Endothelial cell of umbilical vein (primary cell): Measurements from ENCODE around the gene SDR39U1. TPM values are rescaled to one million over a fixed set of nuclear protein-coding genes. Genes with fewer than 3 reads are reported as not detected.

Source experiments
- BruUV-seq: library from RNA; stranded (reverse); fragments of 400-500 nt; replicated peaks from 2 replicates; lab custom pipeline; 2021; lab: Mats Ljungman, UMichigan
- CTCF ChIA-PET: fragments of 300-600, 350-600 bp; sonication (Branson Sonifier 250); formaldehyde crosslinking; loops from one replicate; lab custom pipeline; 2021; ENCODE audit warnings: antibody characterized with exemption, inconsistent platforms; lab: Charles Lee
- POLR2A ChIA-PET: fragments of 300-600, 350-600 bp; sonication (Branson Sonifier 250); formaldehyde crosslinking; loops from one replicate; lab custom pipeline; 2021; ENCODE audit warnings: antibody characterized with exemption, inconsistent platforms; lab: Charles Lee
- DNase-seq: peaks from one replicate; pipeline ENCODE4 v3.0.0-alpha.2; 2011; ENCODE audit warnings: low read depth, low spot score
- FAIRE-seq: peaks from 2 replicates; lab custom pipeline; 2011; peaks lifted over from hg19 to GRCh38; lab: Jason Lieb, UNC
- H2AFZ ChIP-seq: 2 replicates; pipeline ENCODE4 v1.6.0; 2012; ENCODE audit warnings: low read depth, low read length, control low read depth, inconsistent platforms
- H3K27ac ChIP-seq: 2 replicates; pipeline ENCODE4 v1.5.1; 2011; ENCODE audit warnings: low read depth, mild to moderate bottlenecking, control low read depth, low read length, moderate library complexity; ENCODE audit not compliant: insufficient read depth
- H3K27me3 ChIP-seq, 2 experiments: 2 replicates each; pipeline versions ENCODE4 v1.6.0 to v1.6.1; 2011; ENCODE audit warnings: low read length in 2 of 2, mixed read lengths in 1 of 2; ENCODE audit not compliant: control insufficient read depth in 2 of 2, insufficient read depth in 2 of 2
- H3K36me3 ChIP-seq, 2 experiments: 2 replicates in 1 of 2; 3 replicates in 1 of 2; pipeline ENCODE4 v1.5.1; 2011; ENCODE audit warnings: low read length in 2 of 2, mild to moderate bottlenecking in 1 of 2, moderate library complexity in 1 of 2; ENCODE audit not compliant: control insufficient read depth in 2 of 2, insufficient read depth in 2 of 2; ENCODE audit errors: extremely low read depth in 1 of 2
- H3K4me1 ChIP-seq: 3 replicates; pipeline ENCODE4 v1.5.1; 2011; ENCODE audit warnings: mild to moderate bottlenecking, low read length; ENCODE audit not compliant: control insufficient read depth, insufficient read depth; ENCODE audit errors: extremely low read depth
- H3K4me2 ChIP-seq: 2 replicates; pipeline ENCODE4 v1.6.1; 2011; ENCODE audit warnings: low read length, control low read depth, mixed read lengths; ENCODE audit not compliant: insufficient read depth
- H3K4me3 ChIP-seq, 3 experiments: fragments of 200-600 bp in 1 of 3; sonication (generic), shearing (Covaris generic) in 1 of 3; replicated peaks in 1 of 3; 2 replicates each; pipeline ENCODE4 v1.5.1; 2011 to 2016; ENCODE audit warnings: control low read depth in 3 of 3, low read length in 3 of 3, mild to moderate bottlenecking in 2 of 3, inconsistent platforms in 1 of 3, low read depth in 1 of 3, moderate library complexity in 1 of 3; ENCODE audit not compliant: insufficient read depth in 1 of 3
- H3K79me2 ChIP-seq: 2 replicates; pipeline ENCODE4 v1.6.0; 2012; ENCODE audit warnings: low read length, inconsistent platforms; ENCODE audit not compliant: control insufficient read depth, insufficient read depth
- H3K9ac ChIP-seq: replicated peaks from 2 replicates; pipeline ENCODE3; 2011; ENCODE audit warnings: low read length, control low read depth; ENCODE audit not compliant: insufficient read depth; ENCODE audit errors: extremely low read depth
- H3K9me1 ChIP-seq: replicated peaks from 3 replicates; pipeline ENCODE4 v1.6.0; 2011; ENCODE audit warnings: mild to moderate bottlenecking, low read length; ENCODE audit not compliant: control insufficient read depth, insufficient read depth; ENCODE audit errors: extremely low read depth
- H3K9me3 ChIP-seq: replicated peaks from 2 replicates; pipeline ENCODE4 v1.5.1; 2012; ENCODE audit warnings: low read length, inconsistent platforms; ENCODE audit not compliant: control insufficient read depth, insufficient read depth
- H4K20me1 ChIP-seq: replicated peaks from 2 replicates; pipeline ENCODE3; 2011; ENCODE audit warnings: mild to moderate bottlenecking, low read length; ENCODE audit not compliant: control insufficient read depth, insufficient read depth; ENCODE audit errors: extremely low read depth
- FOS ChIP-seq: IDR thresholded peaks from 2 replicates; pipeline ENCODE4 v1.6.1; 2011; ENCODE audit warnings: mild to moderate bottlenecking, low read length, moderate library complexity, borderline replicate concordance; ENCODE audit not compliant: insufficient read depth
- GATA2 ChIP-seq: IDR thresholded peaks from 2 replicates; pipeline ENCODE4 v1.7.0; 2011; ENCODE audit warnings: low read depth, mild to moderate bottlenecking, moderate library complexity, mixed read lengths, low read length; ENCODE audit not compliant: insufficient read length, insufficient read depth
- JUN ChIP-seq: IDR thresholded peaks from 2 replicates; pipeline ENCODE4 v1.6.1; 2011; ENCODE audit warnings: borderline replicate concordance, low read depth; ENCODE audit not compliant: insufficient read length, insufficient read depth
- MYC ChIP-seq: IDR thresholded peaks from one replicate; pipeline ENCODE4 v1.6.1; 2011; ENCODE audit warnings: mild to moderate bottlenecking, low read depth, low read length
- POLR2A ChIP-seq: IDR thresholded peaks from 2 replicates; pipeline ENCODE4 v1.6.1; 2012; ENCODE audit warnings: low read depth, mild to moderate bottlenecking, control low read depth, low read length
- POLR2AphosphoS5 ChIP-seq: IDR thresholded peaks from 2 replicates; pipeline ENCODE4 v1.6.1; 2012; ENCODE audit warnings: low read depth, mild to moderate bottlenecking, control low read depth, low read length, moderate library complexity; ENCODE audit not compliant: insufficient read depth
- dilution Hi-C: fragments of 300-500 bp; cut with MboI; formaldehyde crosslinking; loops from one replicate; pipeline ENCODE4 v1.15.0; 2019; ENCODE audit warnings: low sequenced_read_pairs; ENCODE audit not compliant: extremely low pct_ligation_motif_present
- intact Hi-C: fragments of 100-400 bp; cut with micrococcal nuclease; formaldehyde crosslinking; loops from one replicate; pipeline ENCODE4 v1.10.0; 2022
- polyA plus RNA-seq, 4 experiments: library from polyadenylated mRNA; depleted of rRNA in 3 of 4; stranded (reverse) in 3 of 4; unstranded in 1 of 4; fragments of >200 nt; gene quantifications; 2 replicates each; pipeline versions ENCODE4 v1.2.1 to v1.2.3, GENCODE V29; 2011 to 2012; ENCODE audit warnings: missing spikeins in 1 of 4
- total RNA-seq: library from RNA; stranded (reverse); gene quantifications from 2 replicates; pipeline ENCODE4 v1.2.3, GENCODE V29; 2021

Gene SDR39U1
- total and polyA plus RNA-seq, 2 donors (not counting 3 experiments of a cell fraction or from before 2014, with no cell fraction given): 40.2 to 72.6 TPM

DNA sequence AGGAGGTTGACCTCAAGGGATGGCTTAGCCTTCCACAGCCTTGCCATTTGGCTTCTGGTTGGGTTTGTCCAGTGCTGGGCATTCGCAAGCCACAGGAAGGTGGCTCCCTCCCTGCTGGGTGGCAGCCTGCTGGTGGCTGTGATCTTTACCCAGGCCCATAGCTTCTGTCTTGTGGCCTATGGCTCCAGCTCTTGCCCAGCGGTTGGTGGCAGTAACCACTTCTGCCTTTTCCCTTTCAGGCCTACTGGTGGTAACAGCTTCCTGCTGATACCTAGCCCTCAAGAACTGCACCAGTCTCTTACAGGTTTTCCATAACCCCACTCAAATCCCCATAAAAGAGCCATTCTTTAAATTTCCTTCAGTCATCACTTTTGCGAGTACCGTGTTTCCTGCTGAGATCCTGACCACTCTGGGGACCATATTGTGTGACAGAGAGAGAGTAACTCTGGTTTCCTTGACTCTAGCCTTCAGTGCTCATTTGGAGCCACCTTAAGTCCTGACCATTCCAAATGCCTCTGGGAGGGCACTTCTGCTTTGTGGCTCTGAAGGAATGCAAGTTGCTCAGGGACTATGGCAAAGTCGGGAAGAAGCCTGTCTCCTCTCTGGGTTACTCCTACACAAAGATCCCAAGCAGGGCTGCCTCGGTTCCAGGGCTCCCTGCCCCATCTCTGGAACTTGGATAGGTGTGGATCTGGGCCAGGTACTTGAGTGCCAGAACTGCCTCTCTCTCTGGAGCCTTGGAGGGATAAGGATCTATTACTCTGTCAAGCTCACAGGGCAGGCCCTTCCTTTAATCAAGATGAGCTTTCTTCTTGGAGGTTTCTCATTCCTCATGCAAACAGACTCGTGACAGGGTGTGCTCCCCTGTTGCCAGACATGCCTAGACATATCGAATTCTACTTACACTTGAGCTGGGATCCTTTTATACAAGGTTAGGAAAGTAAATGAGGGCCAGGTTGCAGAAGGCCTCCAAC is 46.7 kb downstream of the SDR39U1 start:
- H3K4me3 ChIP-seq: no peak overlapping the region
- TF ChIP-seq MYC: no peak
- TF ChIP-seq FOS: no peak
- TF ChIP-seq POLR2AphosphoS5: no peak
- TF ChIP-seq POLR2A: no peak
- no peak for TF ChIP-seq GATA2
- CTCF ChIA-PET: interaction anchor here (1.0 to 2.7 kb wide), 6 partner anchors 13 to 62 kb away, joined by 3 to 13 read pairs (median 4); no protein-coding TSS in a partner anchor
- H3K9ac ChIP-seq: no peak overlapping the region
- H2AFZ ChIP-seq: no peak overlapping the region
- no peaks in the 10 kb centered on the region for H3K27me3 ChIP-seq
- dilution Hi-C loops: no loop called here
- H3K4me1 ChIP-seq: peaks cover 35% of the 10 kb centered on the region
- no peaks in the 10 kb centered on the region for H4K20me1 ChIP-seq
- H3K4me2 ChIP-seq: no peak overlapping the region
- H3K9me3 ChIP-seq: no peaks in the 10 kb centered on the region
- no peaks in the 10 kb centered on the region for H3K79me2 ChIP-seq
- FAIRE-seq (no peak), DNase-seq (no peak)
- H3K27ac ChIP-seq: no peak overlapping the region
- intact Hi-C loops: no loop called here
- BruUV-seq: no TSS peak
- no peaks in the 10 kb centered on the region for H3K36me3 ChIP-seq
- H3K9me1 ChIP-seq: no peaks in the 10 kb centered on the region
- POLR2A ChIA-PET: no interaction called here

DNA sequence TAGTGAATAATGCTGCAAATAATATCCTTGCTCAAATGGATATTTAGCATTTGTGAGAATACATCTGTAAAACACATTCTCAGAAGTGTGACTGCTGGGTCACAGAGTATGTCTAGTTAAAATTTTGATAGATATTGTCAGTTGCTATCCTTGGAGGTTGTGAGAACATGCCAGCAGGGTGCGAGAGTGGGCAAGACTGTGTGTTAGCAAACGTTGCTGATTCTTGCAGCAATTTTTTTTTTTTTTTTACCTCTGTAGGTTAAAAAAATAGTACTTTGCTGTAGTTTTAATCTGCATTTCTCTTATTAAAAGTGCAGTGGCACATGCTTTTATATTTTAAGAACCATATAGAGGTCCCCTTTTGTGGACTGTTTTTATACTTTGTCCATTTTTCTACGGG is 48.3 kb downstream of the SDR39U1 start:
- CTCF ChIA-PET: no interaction called here
- intact Hi-C loops (no loop called here), dilution Hi-C loops (no loop called here)

More for the DNA sequence above, 48.3 kb downstream of the SDR39U1 start:
- Histone ChIP-seq H3K27ac (no peak overlapping the region), H3K9ac (no peak overlapping the region), H3K36me3 (no peaks in the 10 kb centered on the region), H3K4me3 (no peak overlapping the region), H4K20me1 (no peaks in the 10 kb centered on the region), H3K4me2 (no peak overlapping the region), H3K9me1 (no peaks in the 10 kb centered on the region), H2AFZ (no peak overlapping the region), H3K27me3 (no peaks in the 10 kb centered on the region), H3K79me2 (no peaks in the 10 kb centered on the region), H3K9me3 (no peaks in the 10 kb centered on the region), H3K4me1 (peaks cover 27% of the 10 kb centered on the region)
- no peak for FAIRE-seq
- no peak for DNase-seq
- POLR2A ChIA-PET: no interaction called here
- BruUV-seq: no TSS peak
- TF ChIP-seq MYC (no peak), JUN (no peak), POLR2A (no peak), GATA2 (no peak), FOS (no peak)
